T-helper 22 cell (primary cell): Measurements from ENCODE around the gene FBXL19.
"Not testable (repeated sequence)": the region's sequence is repeated elsewhere in the genome, so short reads cannot be mapped to it uniquely, and the experiment has no call there.

Source experiments
- DNase-seq: peaks from one replicate; pipeline ENCODE4 v3.0.0-alpha.2; 2020; ENCODE audit warnings: low read depth

FBXL19 gene

GRCh38 chr16:30923554-30924075 is at the start of gene FBXL19:
Gene FBXL19 (plus strand): TSS chr16:30923572. CDS start chr16:30925755, 2,183 bp downstream.
- DNase-seq, result no peak

- no peak for DNase-seq
Observed at GRCh38 chr16:30874244-30874820, 49.0 kb upstream of the FBXL19 start.

GRCh38 chr16:30874821-30875717 is 48.3 kb upstream of the FBXL19 start:
- DNase-seq, result peak; percentile 73

- DNase-seq, result no peak
Observed at GRCh38 chr16:30875871-30876801, 47.2 kb upstream of the FBXL19 start.

GRCh38 chr16:30876867-30877266 is 46.5 kb upstream of the FBXL19 start:
- DNase-seq, result no peak

DNA sequence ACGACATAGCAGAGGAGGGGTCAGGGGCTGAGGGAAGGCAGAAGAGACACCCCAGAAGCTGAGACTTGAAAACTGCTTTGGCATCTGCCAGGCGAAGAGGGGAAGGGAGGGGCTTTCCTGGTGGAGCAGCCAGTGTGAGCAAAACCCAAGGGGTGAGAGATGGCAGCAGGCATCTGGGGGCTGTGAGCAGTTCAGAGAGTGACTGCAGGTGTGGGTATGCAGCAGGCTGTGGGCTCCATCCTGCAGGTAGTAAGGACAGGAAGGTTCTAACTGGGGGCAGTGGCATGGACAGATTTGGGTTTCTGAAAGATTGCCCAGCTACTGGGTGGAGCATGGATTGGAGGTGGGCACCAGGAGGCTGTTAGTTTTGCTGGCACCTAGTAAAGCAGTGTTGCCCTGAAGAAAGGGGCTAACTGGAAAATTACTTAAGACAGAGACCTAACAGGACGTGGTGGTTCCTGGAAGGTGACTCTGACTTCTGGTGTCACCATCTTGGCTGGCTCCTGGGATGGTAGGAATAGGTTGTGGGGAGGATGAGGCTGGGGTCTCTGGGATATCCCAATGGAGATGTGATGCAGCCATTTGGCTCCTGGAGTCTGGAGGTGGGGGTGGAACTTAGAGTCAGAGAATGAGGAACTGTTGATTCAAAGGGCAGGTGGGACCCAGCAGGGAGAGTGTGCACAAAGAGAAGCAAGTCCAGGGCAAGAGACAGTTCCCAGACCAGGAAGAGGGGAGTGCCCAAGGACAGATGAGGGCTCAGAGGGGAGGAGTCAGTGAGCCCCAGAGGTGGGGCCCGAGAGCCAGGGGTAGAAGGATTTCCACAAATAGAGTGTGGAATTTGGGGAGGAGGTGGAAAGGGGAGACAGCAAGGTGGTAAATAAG is 40.7 kb upstream of the FBXL19 start:
- no peak for DNase-seq

GRCh38 chr16:30884760-30885159 is 38.6 kb upstream of the FBXL19 start:
- no peak for DNase-seq

DNA sequence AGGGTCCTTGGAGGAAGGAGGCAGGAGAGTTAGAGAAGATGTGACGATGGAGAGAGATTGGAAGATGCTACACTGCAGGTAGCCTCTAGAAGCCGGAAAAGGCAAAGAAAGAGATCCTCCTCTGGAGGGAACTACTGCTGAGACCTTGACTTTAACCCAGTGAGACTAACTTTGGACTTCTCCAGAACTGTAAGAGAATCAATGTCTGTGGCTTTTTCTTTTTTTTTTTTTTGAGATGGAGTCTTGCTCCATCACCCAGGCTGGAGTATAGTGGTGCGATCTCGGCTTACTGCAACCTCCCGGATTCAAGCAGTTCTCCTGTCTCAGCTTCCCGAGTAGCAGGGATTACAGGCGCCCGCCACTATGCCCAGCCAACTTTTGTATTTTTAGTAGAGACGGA is 38.2 kb upstream of the FBXL19 start:
- no peak for DNase-seq

DNA sequence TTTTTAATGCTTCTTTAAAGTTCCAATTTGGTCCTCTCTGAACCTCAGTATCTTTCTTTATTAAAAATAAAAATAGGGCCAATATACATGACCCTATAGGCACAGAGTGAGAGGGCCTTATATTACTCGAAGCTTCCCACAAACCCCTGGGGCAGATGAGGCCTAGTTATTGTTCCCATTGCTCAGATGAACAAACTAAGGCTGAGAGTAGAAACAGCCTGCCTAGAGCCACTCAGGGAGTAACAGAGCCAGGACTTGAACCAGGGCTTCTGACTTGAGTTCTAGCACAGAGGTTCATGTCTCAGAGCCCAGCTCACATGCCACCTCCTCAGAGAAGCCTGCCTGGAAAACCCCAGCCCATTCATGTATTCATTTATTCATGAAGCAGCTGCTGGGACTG is 37.2 kb upstream of the FBXL19 start:
- no peak for DNase-seq

- DNase-seq, result no peak
Observed at GRCh38 chr16:30887927-30888326, 35.4 kb upstream of the FBXL19 start.

- DNase-seq, result no peak
Observed at GRCh38 chr16:30888856-30889499, 34.4 kb upstream of the FBXL19 start.

GRCh38 chr16:30889721-30890120 is 33.7 kb upstream of the FBXL19 start:
- DNase-seq, result no peak

DNA sequence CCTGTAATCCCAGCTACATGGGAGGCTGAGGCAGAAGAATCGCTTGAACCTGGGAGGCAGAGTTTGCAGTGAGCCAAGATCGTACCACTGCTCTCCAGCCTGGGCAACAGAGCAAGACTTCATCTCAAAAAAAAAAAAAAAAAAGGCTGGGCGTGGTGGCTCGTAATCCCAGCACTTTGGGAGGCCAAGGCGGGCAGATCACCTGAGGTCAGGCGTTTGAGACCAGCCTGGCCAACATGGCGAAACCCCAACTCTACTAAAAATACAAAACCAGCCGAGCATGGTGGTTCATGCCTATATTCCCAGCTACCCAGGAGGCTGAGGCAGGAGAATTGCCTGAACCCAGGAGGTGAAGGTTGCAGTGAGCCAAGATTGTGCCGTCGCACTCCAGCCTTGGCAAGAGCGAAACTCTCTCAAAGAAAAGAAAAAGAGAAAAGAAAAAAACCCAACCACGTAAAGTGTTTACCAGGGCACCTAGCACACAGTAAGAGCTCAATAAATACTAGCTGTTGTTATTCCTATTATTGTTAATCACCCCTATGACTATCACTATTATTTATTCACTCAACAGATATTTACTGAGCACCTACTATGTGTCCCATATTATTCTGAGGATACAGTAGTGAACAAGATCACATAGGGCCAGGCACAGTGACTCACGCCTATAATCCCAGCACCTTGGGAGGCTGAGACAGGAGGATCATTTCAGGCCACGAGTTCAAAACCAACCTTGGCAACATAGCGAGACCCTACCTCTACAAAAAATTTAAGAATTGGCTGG is 32.1 kb upstream of the FBXL19 start:
- DNase-seq, result not testable (repeated sequence)

DNA sequence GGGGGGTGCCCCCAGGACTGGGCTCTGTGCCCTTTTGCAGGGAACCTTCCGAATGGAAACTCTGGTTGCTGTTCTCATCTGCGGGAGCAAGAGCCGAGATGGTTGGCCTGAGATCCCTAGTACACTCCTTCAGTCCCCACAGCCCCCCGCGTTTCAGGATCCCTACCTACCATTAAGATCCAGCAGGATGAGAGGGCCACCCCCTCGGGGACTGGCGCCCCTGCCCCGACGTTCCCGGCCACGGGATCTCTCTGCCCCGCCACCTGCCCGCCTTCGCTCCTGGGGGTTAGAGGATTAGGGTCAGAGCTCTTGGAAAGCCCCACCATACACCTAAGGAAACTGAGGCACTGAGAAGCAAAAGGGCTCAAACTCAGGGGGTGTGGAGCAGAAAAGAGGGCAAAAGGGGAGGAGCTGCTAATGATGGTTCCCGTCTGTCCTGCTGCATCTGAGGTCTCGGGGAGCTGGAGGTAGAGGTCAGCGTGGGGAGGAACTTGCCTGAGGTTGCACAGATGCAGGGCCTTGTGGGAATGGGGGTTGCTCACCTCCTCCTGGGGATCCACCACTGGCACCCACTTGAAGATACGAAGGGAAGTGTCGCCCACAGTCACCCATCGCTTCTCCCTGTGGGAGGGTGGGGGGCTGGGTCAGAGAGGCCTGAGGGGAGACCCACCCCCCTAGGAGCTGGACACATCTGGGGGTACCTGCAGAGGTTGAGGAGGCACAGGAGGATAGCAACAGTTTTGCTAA is 30.5 kb upstream of the FBXL19 start:
- no peak for DNase-seq

DNA sequence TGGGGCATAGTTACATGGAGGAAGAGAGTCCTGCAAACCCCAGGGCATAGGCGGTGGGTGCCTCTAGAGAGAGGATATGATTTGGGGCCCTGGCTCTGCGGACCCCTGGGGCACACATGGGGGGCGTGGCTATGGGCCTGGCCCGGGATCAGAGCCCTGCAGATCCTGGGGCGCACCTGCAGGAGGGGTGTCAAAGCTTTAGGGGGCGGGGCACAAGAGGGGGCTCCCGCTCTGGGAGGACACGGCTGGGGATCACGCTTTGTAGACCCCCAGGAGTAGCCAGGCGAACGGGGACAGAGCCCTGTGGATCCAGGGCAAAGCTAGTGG is 30.0 kb upstream of the FBXL19 start:
- no peak for DNase-seq

DNA sequence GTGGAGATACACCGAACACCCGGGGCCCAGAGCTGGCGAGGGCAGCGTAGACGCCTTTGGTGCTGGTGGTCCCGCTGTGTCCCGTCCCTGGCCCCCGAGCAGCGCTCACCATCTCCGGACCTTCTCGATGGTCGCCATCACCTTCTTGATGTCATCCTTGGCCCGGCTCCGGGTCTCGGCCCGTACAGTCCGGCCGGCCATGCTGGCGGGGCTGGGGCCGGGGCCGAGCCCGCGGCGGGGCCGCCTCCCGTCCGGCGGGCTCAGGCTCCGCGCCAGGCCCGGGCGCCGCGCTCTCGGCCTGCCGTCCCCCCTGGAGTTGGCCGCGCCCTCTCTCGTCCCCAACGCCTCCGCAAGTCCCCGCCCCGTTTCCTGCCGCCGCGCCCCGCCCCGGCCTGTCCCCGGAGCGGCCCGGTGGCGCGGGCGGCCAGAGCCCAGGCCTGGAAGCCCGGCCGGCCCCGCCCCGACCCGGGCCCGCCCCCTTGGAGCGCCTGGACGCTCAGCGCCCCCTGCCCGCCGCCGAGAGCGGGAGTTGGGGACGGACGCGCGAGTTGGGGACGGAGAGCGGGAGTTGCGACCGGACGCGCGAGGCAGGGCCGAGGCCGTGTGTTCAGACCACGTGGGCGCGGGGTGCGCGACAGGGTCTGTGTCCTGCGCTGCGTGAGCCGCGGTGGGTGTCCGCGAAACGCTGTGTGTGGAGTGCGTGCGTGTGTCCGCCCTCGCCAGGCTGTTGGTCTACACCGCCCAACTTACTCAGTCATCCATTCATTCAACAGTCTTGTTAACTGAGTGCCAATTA is 29.4 kb upstream of the FBXL19 start, which contains the start of gene BCL7C:
BCL7C (minus strand) TSS at position 334 of the 796 bp plus-strand sequence; CDS start at position 201, 133 bp downstream.
- peak; percentile 74 for DNase-seq

DNA sequence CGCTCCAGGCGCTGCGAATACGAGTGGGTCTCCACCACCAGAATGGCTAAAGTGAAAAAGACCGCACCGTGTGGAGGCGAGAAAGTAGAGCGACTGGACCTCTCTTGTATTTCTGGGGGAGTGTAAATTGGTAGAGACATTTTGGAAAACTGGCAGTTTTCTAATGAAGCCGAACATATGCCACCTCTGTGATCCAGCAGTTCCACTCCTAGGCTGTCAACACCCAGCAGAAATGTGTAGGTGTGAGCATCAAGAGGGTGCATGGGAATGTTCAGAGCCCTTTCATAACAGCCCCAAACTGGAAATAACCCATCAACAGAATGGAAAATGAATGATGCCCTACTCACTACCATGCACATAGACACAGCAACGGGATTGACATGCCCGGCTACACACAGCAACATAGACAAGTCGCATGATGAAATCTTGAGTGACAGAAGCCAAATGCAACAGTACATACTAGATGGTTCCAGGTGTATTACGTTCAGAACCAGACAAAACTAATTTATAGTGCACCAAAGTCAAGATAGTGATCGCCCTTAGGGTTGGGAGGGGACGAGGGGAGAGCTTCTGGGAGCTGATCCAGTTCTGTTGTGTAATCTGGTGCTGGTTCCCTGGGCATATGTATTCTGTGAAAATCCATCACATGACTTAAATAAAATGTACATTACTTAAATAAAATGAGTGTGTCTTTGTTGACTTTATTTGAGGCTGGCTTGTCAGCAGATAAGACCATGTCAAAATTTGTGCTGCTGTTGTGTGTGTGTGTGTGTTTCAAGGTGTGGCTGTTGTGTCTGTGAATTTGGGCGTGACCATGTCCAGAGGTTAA is 28.6 kb upstream of the FBXL19 start:
- no peak for DNase-seq
